HepG2 (cell line): ENCODE data around the gene KMT2B.
A peak's percentile ranks its signal among the peaks of the same experiment; 100 is the strongest.

Experiments used
- FOXP1 ChIP-seq, 2 experiments: fragments of 450-650 bp in 1 of 2; IDR thresholded peaks; 2 replicates each; pipeline ENCODE4 v1.6.1; 2017 to 2018; ENCODE audit warnings: antibody characterized with exemption in 1 of 2
- TF ChIP-seq, protein P1 (sequence below): sonication (generic); formaldehyde crosslinking; IDR thresholded peaks from 2 replicates; pipeline ENCODE4 v1.5.0; 2020; ENCODE audit warnings: mild to moderate bottlenecking, missing genetic modification reagents, moderate library complexity
- TF ChIP-seq, protein P2 (sequence below): sonication (generic); formaldehyde crosslinking; conservative IDR thresholded peaks from 2 replicates; pipeline ENCODE4 v1.8.0; 2022; ENCODE audit warnings: low read depth, missing genetic modification reagents

DNA sequence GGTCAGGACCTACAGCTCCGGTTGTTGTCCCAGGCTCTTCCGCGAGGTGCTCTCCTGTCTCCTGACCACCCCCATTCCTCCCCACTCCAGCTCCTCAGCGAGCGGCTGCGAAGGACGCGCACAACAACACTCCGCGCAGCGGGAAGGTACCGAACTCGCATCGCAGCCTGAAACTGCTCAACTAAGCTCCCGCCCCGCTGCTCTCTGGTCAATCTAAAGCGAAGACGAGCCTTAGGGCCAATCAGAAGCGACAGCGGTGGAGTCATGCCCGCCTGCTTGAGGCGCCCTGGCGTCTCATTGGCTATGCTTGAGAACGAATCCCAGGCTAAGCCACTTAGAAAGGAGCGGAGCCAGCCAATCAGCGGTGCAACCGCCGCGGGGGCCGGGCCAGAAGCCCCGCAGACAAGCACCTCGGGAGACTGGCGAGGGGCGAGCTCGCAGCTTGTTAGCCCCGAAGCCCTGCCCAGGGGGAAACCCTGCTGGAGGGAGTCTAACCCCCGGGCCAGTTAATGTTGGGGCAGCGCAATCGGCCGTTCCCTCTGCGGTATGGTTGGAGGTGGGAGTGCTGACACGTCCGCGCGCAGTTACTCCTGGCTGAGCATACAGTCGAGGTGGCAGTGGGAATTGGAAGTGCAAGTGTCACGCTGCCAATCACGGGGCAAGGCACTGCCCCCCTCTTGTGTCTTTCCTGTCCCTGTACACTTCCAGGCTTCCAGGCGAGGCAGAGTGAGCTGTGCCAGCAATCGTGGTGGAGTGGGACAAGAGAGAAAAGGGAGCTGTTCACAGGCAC is 15.4 kb upstream of the KMT2B start:
- TF ChIP-seq, protein P1, sequence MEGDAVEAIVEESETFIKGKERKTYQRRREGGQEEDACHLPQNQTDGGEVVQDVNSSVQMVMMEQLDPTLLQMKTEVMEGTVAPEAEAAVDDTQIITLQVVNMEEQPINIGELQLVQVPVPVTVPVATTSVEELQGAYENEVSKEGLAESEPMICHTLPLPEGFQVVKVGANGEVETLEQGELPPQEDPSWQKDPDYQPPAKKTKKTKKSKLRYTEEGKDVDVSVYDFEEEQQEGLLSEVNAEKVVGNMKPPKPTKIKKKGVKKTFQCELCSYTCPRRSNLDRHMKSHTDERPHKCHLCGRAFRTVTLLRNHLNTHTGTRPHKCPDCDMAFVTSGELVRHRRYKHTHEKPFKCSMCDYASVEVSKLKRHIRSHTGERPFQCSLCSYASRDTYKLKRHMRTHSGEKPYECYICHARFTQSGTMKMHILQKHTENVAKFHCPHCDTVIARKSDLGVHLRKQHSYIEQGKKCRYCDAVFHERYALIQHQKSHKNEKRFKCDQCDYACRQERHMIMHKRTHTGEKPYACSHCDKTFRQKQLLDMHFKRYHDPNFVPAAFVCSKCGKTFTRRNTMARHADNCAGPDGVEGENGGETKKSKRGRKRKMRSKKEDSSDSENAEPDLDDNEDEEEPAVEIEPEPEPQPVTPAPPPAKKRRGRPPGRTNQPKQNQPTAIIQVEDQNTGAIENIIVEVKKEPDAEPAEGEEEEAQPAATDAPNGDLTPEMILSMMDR = peak; percentile 22; the same call in 1 of the 2 replicates
- TF ChIP-seq, protein P2, sequence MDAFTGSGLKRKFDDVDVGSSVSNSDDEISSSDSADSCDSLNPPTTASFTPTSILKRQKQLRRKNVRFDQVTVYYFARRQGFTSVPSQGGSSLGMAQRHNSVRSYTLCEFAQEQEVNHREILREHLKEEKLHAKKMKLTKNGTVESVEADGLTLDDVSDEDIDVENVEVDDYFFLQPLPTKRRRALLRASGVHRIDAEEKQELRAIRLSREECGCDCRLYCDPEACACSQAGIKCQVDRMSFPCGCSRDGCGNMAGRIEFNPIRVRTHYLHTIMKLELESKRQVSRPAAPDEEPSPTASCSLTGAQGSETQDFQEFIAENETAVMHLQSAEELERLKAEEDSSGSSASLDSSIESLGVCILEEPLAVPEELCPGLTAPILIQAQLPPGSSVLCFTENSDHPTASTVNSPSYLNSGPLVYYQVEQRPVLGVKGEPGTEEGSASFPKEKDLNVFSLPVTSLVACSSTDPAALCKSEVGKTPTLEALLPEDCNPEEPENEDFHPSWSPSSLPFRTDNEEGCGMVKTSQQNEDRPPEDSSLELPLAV = no peak
- TF ChIP-seq FOXP1 (IDR thresholded peaks at IDR 0.05) = no peak
- no peak for TF ChIP-seq FOXP1 (CRISPR knock-in tag; IDR thresholded peaks at IDR 0.05)
